ENCODE results near the gene SCNN1A.
"Not testable (repeated sequence)": the region's sequence is repeated elsewhere in the genome, so short reads cannot be mapped to it uniquely, and the experiment has no call there.

GRCh38 chr12:6338536-6338935 is 36.8 kb downstream of the SCNN1A start:
- not testable (repeated sequence) for TF ChIP-seq POLR2A, EP300 (IDR thresholded peaks at IDR 0.05)
- TF ChIP-seq, protein P1, sequence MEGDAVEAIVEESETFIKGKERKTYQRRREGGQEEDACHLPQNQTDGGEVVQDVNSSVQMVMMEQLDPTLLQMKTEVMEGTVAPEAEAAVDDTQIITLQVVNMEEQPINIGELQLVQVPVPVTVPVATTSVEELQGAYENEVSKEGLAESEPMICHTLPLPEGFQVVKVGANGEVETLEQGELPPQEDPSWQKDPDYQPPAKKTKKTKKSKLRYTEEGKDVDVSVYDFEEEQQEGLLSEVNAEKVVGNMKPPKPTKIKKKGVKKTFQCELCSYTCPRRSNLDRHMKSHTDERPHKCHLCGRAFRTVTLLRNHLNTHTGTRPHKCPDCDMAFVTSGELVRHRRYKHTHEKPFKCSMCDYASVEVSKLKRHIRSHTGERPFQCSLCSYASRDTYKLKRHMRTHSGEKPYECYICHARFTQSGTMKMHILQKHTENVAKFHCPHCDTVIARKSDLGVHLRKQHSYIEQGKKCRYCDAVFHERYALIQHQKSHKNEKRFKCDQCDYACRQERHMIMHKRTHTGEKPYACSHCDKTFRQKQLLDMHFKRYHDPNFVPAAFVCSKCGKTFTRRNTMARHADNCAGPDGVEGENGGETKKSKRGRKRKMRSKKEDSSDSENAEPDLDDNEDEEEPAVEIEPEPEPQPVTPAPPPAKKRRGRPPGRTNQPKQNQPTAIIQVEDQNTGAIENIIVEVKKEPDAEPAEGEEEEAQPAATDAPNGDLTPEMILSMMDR (IDR thresholded peaks at IDR 0.05) = not testable (repeated sequence)
